C4-2B (cell line): Measurements from ENCODE around the gene KLRF1.

Experiments used
- ZFX ChIP-seq: fragments of 450-650 bp; IDR thresholded peaks from 2 replicates; pipeline ENCODE4 v1.6.1; 2017
- TF ChIP-seq, protein P1 (sequence below): fragments of 450-650 bp; conservative IDR thresholded peaks from 2 replicates; pipeline ENCODE4 v1.5.1; 2017; ENCODE audit warnings: mild to moderate bottlenecking

GRCh38 chr12:9779209-9779608, 48.1 kb upstream of the KLRF1 start:
- TF ChIP-seq, protein P1, sequence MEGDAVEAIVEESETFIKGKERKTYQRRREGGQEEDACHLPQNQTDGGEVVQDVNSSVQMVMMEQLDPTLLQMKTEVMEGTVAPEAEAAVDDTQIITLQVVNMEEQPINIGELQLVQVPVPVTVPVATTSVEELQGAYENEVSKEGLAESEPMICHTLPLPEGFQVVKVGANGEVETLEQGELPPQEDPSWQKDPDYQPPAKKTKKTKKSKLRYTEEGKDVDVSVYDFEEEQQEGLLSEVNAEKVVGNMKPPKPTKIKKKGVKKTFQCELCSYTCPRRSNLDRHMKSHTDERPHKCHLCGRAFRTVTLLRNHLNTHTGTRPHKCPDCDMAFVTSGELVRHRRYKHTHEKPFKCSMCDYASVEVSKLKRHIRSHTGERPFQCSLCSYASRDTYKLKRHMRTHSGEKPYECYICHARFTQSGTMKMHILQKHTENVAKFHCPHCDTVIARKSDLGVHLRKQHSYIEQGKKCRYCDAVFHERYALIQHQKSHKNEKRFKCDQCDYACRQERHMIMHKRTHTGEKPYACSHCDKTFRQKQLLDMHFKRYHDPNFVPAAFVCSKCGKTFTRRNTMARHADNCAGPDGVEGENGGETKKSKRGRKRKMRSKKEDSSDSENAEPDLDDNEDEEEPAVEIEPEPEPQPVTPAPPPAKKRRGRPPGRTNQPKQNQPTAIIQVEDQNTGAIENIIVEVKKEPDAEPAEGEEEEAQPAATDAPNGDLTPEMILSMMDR = no peak
- no peak for TF ChIP-seq ZFX
